Gastroesophageal sphincter (tissue), 3 donors: Measurements from ENCODE around the gene SOWAHB.

Source experiments
- CTCF ChIP-seq, 4 experiments: fragments of 200-600 bp in 2 of 4; fragments of 450-650 bp in 2 of 4; sonication (generic) in 1 of 4; IDR thresholded peaks; one replicate each; pipeline ENCODE4 v1.5.1; 2017 to 2019; ENCODE audit warnings: antibody characterized with exemption in 4 of 4, mild to moderate bottlenecking in 2 of 4, moderate library complexity in 2 of 4
- EP300 ChIP-seq: sonication (generic); formaldehyde crosslinking; IDR thresholded peaks from one replicate; pipeline ENCODE4 v1.6.1; 2017; ENCODE audit warnings: antibody characterized with exemption, mild to moderate bottlenecking
- POLR2A ChIP-seq, 2 donors: fragments of 450-650 bp; IDR thresholded peaks; one replicate each; pipeline ENCODE4 v1.6.1; 2017; ENCODE audit warnings: antibody characterized with exemption in 2 of 2, mild to moderate bottlenecking in 2 of 2, moderate library complexity in 1 of 2

- TF ChIP-seq EP300, result no peak
- no peak for TF ChIP-seq CTCF (IDR thresholded peaks at IDR 0.05)
- no peak for TF ChIP-seq POLR2A (IDR thresholded peaks at IDR 0.05)
Measured at GRCh38 chr4:76909711-76910110, 11.8 kb upstream of the SOWAHB start.
